Ureter (tissue), 1 donor: ENCODE measurements around the gene CLGN. TPM values are rescaled to one million over a fixed set of nuclear protein-coding genes. Genes with fewer than 3 reads are reported as not detected.
A peak's percentile ranks its signal among the peaks of the same experiment; 100 is the strongest.
"Not testable (repeated sequence)": the region's sequence is repeated elsewhere in the genome, so short reads cannot be mapped to it uniquely, and the experiment has no call there.

ENCODE experiments used
- DNase-seq: peaks from one replicate; pipeline ENCODE4 v3.0.0-alpha.2; 2020; ENCODE audit warnings: low spot score
- total RNA-seq: library from RNA; stranded (reverse); gene quantifications from one replicate; pipeline ENCODE4 v1.2.4, GENCODE V29; 2023
- donor health status: DM: yes; HTN: yes; CAD: no.

The CLGN gene
- total RNA-seq: 1.1 TPM

- DNase-seq: peak; percentile 51
Measured at GRCh38 chr4:140427106-140427918, at the start of gene CLGN. Gene CLGN, minus strand, starts transcription at chr4:140427648. Its CDS starts 14,570 bp downstream, at chr4:140413078.

GRCh38 chr4:140472156-140472555, 44.7 kb upstream of the CLGN start:
- no peak for DNase-seq

GRCh38 chr4:140469791-140470733, 42.6 kb upstream of the CLGN start:
- DNase-seq: no peak

GRCh38 chr4:140466146-140466545, 38.7 kb upstream of the CLGN start:
- DNase-seq: no peak

- DNase-seq: no peak
Measured at GRCh38 chr4:140463614-140464013, 36.2 kb upstream of the CLGN start.

GRCh38 chr4:140463182-140463581, 35.7 kb upstream of the CLGN start:
- no peak for DNase-seq

- DNase-seq: no peak
Measured at GRCh38 chr4:140450352-140450751, 22.9 kb upstream of the CLGN start.

GRCh38 chr4:140448830-140449229, 21.4 kb upstream of the CLGN start:
- DNase-seq: no peak

- DNase-seq: no peak
Measured at GRCh38 chr4:140448162-140448561, 20.7 kb upstream of the CLGN start.

- not testable (repeated sequence) for DNase-seq
Measured at GRCh38 chr4:140444347-140444746, 16.9 kb upstream of the CLGN start.

GRCh38 chr4:140439644-140440142, 12.2 kb upstream of the CLGN start:
- no peak for DNase-seq

GRCh38 chr4:140427919-140428471, 547 bp upstream of the CLGN start:
- no peak for DNase-seq

GRCh38 chr4:140426610-140427105, 790 bp downstream of the CLGN start:
- DNase-seq: no peak

- DNase-seq: no peak
Measured at GRCh38 chr4:140423106-140423505, 4.3 kb downstream of the CLGN start.

GRCh38 chr4:140413130-140413969, 14.1 kb downstream of the CLGN start:
- not testable (repeated sequence) for DNase-seq

- no peak for DNase-seq
Measured at GRCh38 chr4:140408974-140409373, 18.5 kb downstream of the CLGN start.

GRCh38 chr4:140406292-140406691, 21.2 kb downstream of the CLGN start:
- DNase-seq: no peak

- no peak for DNase-seq
Measured at GRCh38 chr4:140400111-140400510, 27.3 kb downstream of the CLGN start.

GRCh38 chr4:140395668-140396067, 31.8 kb downstream of the CLGN start:
- DNase-seq: no peak

GRCh38 chr4:140388015-140388414, 39.4 kb downstream of the CLGN start:
- DNase-seq: no peak

- no peak for DNase-seq
Measured at GRCh38 chr4:140382732-140383131, 44.7 kb downstream of the CLGN start.
